ENCODE results near the gene SSTR1. TPM values are rescaled to one million over a fixed set of nuclear protein-coding genes. Genes with fewer than 3 reads are reported as not detected.

The SSTR1 gene
- total RNA-seq, 4 donors from 2014 or later: 1.0 to 2.1 (median 1.4) TPM

- H3K4me3 ChIP-seq: no peak overlapping the region
- DNase-seq (ENCODE audit: low spot score in 2 of 2): no peak
- peaks cover 0 to 4% (median 0%) of the 10 kb centered on the region in 4 donors for H3K9me3 ChIP-seq
- TF ChIP-seq, protein P1, sequence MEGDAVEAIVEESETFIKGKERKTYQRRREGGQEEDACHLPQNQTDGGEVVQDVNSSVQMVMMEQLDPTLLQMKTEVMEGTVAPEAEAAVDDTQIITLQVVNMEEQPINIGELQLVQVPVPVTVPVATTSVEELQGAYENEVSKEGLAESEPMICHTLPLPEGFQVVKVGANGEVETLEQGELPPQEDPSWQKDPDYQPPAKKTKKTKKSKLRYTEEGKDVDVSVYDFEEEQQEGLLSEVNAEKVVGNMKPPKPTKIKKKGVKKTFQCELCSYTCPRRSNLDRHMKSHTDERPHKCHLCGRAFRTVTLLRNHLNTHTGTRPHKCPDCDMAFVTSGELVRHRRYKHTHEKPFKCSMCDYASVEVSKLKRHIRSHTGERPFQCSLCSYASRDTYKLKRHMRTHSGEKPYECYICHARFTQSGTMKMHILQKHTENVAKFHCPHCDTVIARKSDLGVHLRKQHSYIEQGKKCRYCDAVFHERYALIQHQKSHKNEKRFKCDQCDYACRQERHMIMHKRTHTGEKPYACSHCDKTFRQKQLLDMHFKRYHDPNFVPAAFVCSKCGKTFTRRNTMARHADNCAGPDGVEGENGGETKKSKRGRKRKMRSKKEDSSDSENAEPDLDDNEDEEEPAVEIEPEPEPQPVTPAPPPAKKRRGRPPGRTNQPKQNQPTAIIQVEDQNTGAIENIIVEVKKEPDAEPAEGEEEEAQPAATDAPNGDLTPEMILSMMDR (IDR thresholded peaks at IDR 0.05): no peak
- TF ChIP-seq EP300 (IDR thresholded peaks at IDR 0.05) (no peak), POLR2A (IDR thresholded peaks at IDR 0.05) (no peak)
- H3K36me3 ChIP-seq: no peaks in the 10 kb centered on the region
- H3K27ac ChIP-seq: no peak overlapping the region
- 46 to 53% methylated on average over 2 of the region's 2 CpGs for WGBS, 2 donors
- peaks cover 0 to 44% (median 7%) of the 10 kb centered on the region in 4 donors for H3K4me1 ChIP-seq
- peaks cover 0 to 36% of the 10 kb centered on the region in 2 donors for H3K27me3 ChIP-seq
These were observed 871 bp upstream of the SSTR1 start for GRCh38 chr14:38206689-38207376.

GRCh38 chr14:38207377-38207735 is 348 bp upstream of the SSTR1 start:
- Histone ChIP-seq H3K36me3 (no peaks in the 10 kb centered on the region), H3K27me3 (peaks cover 0 to 37% of the 10 kb centered on the region in 2 donors), H3K4me1 (peaks cover 0 to 44% (median 7%) of the 10 kb centered on the region in 4 donors), H3K9me3 (peaks cover 0 to 4% (median 0%) of the 10 kb centered on the region in 4 donors), H3K27ac (no peak overlapping the region), H3K4me3 (peak overlapping the region in 1 of 4 donors; percentile 50)
- WGBS, 2 donors: 26 to 33% methylated on average over 5 of the region's 5 CpGs
- DNase-seq (ENCODE audit: low spot score in 2 of 2): no peak
- TF ChIP-seq EP300 (IDR thresholded peaks at IDR 0.05): no peak
- TF ChIP-seq, protein P1 (IDR thresholded peaks at IDR 0.05): no peak
- TF ChIP-seq POLR2A (IDR thresholded peaks at IDR 0.05): no peak

DNA sequence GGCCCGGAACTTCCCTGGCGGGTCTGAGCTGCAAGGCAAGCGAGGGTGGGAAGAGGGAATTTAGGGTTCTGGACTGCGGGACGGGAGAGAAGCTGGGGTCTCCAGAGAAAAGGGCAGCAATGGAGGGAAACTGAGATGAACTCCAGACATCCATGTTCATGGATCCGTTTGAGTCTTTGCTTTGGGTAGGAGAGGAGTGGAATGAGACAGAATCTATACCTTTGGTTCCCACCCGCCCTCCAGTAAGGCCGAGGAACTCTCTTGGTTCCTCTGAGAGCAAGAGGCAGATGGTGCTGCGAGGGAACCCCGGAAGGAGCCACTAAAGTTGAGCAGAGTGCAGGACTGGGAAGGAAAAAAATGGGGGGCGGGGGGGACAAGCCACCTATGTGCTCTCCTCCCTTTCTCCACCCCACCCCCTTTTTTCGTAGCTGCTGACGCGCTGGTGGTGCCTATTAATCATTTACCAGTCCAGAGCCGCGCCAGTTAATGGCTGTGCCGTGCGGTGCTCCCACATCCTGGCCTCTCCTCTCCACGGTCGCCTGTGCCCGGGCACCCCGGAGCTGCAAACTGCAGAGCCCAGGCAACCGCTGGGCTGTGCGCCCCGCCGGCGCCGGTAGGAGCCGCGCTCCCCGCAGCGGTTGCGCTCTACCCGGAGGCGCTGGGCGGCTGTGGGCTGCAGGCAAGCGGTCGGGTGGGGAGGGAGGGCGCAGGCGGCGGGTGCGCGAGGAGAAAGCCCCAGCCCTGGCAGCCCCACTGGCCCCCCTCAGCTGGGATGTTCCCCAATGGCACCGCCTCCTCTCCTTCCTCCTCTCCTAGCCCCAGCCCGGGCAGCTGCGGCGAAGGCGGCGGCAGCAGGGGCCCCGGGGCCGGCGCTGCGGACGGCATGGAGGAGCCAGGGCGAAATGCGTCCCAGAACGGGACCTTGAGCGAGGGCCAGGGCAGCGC is 1.2 kb downstream of the SSTR1 start:
- H3K4me3 ChIP-seq: peak overlapping the region; percentile 13 to 50 (median 24)
- peaks cover 0 to 44% of the 10 kb centered on the region in 2 donors for H3K27me3 ChIP-seq
- peaks cover 0 to 44% (median 7%) of the 10 kb centered on the region in 4 donors for H3K4me1 ChIP-seq
- no peak for DNase-seq (ENCODE audit: low spot score in 2 of 2)
- peak overlapping the region in 2 of 4 donors; percentile 13 to 57 for H3K27ac ChIP-seq
- no peaks in the 10 kb centered on the region for H3K36me3 ChIP-seq
- no peak for TF ChIP-seq POLR2A (IDR thresholded peaks at IDR 0.05)
- TF ChIP-seq EP300 (IDR thresholded peaks at IDR 0.05): no peak
- TF ChIP-seq, protein P1 (IDR thresholded peaks at IDR 0.05): peak in 1 of 5 experiments; percentile 8
- H3K9me3 ChIP-seq: peaks cover 0 to 4% (median 0%) of the 10 kb centered on the region in 4 donors
- WGBS, 2 donors: 1 to 2% methylated on average over 38 to 40 of the region's 59 CpGs

DNA sequence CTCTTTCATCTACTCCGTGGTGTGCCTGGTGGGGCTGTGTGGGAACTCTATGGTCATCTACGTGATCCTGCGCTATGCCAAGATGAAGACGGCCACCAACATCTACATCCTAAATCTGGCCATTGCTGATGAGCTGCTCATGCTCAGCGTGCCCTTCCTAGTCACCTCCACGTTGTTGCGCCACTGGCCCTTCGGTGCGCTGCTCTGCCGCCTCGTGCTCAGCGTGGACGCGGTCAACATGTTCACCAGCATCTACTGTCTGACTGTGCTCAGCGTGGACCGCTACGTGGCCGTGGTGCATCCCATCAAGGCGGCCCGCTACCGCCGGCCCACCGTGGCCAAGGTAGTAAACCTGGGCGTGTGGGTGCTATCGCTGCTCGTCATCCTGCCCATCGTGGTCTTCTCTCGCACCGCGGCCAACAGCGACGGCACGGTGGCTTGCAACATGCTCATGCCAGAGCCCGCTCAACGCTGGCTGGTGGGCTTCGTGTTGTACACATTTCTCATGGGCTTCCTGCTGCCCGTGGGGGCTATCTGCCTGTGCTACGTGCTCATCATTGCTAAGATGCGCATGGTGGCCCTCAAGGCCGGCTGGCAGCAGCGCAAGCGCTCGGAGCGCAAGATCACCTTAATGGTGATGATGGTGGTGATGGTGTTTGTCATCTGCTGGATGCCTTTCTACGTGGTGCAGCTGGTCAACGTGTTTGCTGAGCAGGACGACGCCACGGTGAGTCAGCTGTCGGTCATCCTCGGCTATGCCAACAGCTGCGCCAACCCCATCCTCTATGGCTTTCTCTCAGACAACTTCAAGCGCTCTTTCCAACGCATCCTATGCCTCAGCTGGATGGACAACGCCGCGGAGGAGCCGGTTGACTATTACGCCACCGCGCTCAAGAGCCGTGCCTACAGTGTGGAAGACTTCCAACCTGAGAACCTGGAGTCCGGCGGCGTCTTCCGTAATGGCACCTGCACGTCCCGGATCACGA is 2.2 kb downstream of the SSTR1 start:
- peaks cover 0 to 4% (median 0%) of the 10 kb centered on the region in 4 donors for H3K9me3 ChIP-seq
- H3K36me3 ChIP-seq: no peaks in the 10 kb centered on the region
- H3K4me1 ChIP-seq: peaks cover 0 to 44% (median 7%) of the 10 kb centered on the region in 4 donors
- no peak for DNase-seq (ENCODE audit: low spot score in 2 of 2)
- 9% methylated on average over 29 to 51 of the region's 69 CpGs for WGBS, 2 donors
- H3K27me3 ChIP-seq: peaks cover 0 to 44% of the 10 kb centered on the region in 2 donors
- peak overlapping the region in 1 of 4 donors; percentile 13 for H3K27ac ChIP-seq
- H3K4me3 ChIP-seq: peak overlapping the region; percentile 13 to 50 (median 24)
- TF ChIP-seq, protein P1 (IDR thresholded peaks at IDR 0.05): no peak
- TF ChIP-seq EP300 (IDR thresholded peaks at IDR 0.05): no peak
- no peak for TF ChIP-seq POLR2A (IDR thresholded peaks at IDR 0.05)

Measured in tibial nerve (tissue), 4 donors.